NCI-H446 (cell line): Measurements from ENCODE around the gene STIP1.
A peak's percentile ranks its signal among the peaks of the same experiment; 100 is the strongest.

ENCODE experiments used
- DNase-seq, 2 experiments: peaks; one replicate each; lab custom pipeline; 2025; lab: John Stamatoyannopoulos, UW

STIP1 gene

DNA sequence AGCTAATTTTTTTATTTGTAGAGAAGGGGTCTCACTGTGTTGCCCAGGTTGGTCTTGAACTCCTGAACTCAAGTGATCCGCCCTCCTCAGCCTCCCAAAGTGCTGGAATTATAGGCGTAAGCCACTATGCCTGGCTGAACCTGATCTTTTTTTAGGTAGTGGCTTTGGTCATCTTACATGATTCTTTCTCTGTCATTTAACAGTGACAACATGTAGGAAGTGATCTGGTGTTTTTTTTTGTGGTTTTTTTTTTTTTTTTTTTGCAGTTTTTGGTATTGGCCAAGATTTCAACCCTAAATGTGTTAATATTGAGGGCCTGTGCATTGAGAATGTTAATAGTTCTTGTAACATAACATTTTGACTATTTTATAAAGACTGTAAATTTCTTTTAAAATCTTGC lies 12.5 kb downstream of the STIP1 start:
- DNase-seq, result no peak

DNA sequence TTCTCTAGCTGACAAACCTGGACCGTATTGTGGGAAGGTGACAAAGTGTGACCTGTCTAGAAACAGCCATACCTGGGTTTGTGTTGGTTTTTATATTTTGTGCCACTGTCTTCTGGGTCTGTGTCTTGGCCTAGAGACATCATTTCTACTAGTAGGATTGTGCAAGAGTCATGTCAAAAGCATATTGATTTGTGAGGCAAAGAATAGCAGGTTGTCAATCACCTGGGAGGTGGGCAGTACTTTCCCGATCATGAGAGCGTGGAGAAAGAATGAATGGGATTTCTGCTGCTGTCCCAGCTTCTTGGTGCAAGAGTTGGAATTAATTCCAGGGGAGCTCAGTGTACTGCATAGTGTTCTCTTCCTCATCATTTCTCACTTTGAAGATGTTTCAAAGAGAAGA lies 15.6 kb downstream of the STIP1 start:
- no peak for DNase-seq

DNA sequence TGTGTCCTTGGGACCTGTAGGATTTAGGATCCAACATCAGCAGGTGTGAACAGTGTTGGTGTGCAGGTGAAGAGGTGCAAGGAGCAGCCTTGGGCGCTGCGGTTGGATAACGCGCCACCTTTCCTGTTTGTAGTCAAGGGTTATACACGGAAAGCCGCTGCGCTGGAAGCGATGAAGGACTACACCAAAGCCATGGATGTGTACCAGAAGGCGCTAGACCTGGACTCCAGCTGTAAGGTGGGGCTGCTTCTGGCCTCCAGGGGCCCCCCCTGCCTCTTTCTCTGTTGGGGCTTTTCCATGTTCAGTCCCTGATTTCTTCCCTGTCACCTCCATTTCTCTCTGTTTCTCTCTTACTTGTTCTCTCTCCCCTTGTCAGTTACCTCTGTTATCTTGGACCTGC lies 17.0 kb downstream of the STIP1 start:
- no peak for DNase-seq

DNA sequence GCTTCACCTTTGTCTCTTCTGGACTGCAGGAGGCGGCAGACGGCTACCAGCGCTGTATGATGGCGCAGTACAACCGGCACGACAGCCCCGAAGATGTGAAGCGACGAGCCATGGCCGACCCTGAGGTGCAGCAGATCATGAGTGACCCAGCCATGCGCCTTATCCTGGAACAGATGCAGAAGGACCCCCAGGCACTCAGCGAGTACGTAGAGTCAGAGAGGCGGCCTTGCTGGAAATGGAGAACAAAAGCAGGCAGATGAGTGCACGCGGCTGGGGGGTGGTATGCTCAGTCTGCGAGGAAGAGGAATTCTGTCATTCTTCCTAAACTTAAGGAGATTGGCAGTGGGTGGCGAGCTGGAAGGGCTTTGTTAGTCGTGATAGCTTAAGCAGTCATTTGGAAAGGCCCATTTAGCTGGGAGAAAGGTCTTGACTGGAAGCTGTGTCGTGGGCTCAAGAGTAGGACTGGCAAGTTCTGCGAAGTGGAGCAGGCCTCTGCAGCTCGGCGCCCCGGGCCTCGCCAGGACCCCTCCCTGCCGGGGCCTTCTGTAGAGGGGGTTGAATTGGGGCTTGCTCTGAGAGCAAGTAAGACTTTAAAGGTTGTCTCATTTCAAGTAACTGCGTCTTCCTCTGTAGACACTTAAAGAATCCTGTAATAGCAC lies 17.6 kb downstream of the STIP1 start:
- no peak for DNase-seq

DNA sequence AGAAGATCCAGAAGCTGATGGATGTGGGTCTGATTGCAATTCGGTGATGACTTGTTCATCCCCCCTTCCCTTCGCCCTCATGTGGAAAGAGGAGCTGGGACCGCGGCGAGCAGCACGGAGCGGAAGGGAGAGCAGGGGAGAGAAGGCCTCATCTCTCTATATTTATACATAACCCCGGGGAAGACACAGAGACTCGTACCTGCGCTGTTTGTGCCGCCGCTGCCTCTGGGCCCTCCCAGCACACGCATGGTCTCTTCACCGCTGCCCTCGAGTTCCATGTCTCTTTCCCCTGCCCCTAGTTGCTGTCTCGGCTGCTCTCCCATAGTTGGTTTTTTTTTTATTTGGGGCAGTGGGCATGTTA lies 18.1 kb downstream of the STIP1 start:
- DNase-seq, result no peak

DNA sequence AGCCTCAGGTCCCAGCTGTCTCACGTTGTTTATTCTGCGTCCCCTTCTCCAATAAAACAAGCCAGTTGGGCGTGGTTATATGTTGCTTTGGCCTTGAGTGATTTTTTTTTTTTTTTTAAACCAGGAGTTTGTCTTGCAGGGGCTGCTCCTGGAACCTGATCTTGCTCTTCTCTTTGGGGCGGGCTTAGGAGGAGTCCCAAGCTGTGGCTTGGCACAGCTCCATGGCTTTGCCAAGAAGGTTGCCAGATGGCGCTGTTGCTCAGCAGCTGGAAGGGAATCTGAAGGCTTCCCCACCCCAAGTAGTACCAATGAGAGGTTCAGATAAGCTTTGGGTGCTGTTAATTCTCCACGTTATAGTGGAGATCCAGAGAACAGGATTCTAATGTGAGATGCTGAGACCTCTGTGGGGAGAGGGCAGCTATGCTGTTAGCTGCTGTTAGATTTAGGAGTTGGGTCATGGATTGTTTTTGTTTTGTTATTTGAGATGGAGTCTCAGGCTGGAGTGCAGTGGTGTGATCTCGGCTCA lies 18.6 kb downstream of the STIP1 start:
- DNase-seq, result peak; percentile 68 to 94

DNA sequence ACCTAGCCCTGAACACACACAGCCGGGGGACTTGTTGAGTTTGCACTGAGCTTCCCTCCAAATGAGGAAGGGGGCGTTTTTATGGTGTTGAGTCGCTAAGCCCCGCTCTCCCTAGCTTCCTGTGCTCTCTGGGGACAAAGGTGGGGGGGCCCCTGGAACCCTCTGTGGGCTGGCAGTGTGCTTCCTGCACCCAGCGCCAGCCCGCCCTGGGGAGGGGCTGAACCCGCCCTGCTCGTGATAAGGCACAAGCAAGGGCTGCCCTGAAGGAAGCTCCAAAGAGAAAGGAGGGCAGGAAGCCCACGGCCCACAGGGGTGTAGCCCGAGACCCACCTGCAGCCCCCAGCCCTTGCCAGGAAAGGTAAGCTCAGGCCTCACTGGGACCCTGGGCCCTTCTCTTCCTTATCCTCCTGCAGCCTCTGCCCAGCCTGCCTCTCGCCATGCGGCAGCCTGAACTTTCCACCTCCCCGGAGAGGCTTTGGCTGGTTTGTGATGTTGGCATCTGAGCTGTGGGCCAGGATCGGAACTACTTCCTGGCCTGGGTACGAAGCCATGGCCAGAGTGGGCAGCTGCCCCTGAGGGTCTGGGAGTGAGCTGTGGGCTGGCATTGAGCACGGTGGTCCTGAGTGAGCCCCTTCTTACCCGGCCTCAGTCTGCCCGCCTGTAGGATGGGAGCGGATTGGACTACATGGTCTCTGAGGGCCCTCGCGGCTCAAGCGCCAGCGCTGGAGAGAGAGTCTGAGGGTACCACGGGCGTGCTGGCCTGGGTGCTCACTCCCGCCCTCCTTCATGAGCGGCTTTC lies 20.7 kb downstream of the STIP1 start, which contains the start of gene FERMT3:
FERMT3 (plus strand) TSS at position 265 of the 799 bp plus-strand sequence. CDS start 644 bp downstream, outside the sequence.
- no peak for DNase-seq

DNA sequence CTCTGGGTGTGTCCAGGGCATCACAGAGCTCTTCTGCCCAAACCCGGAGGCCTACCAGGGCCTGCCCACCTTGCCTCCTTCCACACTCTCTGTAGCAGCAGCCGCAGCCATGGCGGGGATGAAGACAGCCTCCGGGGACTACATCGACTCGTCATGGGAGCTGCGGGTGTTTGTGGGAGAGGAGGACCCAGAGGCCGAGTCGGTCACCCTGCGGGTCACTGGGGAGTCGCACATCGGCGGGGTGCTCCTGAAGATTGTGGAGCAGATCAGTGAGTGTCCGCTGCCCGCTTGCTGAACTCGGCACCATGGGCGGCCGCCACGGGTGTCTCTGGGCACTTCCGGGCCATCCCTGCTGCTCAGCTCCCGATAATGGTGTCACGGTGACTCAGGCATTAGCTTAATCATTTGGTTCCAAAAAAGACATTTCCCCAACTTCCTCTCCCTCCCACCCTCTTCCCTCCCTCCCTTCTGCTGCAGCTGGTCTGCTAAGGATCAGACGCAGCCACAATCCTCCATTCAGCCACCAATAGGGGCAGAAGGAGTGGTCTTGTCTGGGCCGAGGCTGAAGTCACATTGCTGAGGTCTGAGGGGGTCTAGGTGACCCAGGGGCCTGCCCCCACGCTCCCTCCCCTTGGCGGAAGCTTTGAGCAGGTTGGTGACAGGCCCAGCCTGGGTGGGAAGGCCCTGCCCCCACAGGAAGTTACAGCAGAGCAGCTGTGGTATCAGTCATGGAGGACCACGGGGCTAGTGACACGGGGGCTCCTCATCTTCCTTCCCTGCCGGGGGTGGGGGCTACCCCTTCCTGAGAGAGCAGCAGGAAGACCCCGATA lies 21.5 kb downstream of the STIP1 start:
- no peak for DNase-seq

DNA sequence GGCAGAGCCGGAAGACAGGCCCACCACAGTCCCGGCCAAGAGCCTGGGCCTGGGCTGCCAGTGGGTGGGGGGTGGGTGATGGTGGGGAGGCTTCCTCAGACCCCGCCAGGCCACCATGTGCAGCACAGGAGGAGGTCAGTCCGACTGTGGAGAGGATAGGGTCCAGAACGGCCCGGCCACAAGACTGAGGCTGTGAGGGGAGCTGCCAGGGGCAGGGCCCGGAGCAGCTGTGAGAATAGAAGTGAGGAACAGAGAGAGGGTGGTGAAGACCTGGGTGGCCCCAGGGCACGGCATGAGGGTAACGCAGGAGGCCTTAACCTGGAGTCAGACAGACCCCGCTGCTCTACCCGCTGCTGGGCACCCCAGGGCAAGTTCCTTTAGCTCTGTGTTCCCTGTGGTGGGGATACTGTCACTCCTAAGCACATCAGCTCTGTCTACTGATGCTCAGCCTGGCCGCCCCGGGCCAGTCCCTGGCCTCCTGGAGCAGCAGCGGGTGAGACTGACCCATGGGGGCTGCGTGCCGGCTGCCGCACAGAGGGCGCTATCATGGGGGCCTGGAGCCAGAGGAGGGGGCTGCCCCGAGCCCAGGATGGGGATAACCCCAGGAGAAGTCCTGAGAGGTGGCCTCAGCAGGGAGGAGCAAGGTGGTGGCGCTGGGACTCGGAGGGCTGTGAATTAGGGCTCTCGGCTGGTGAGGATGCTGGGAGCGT lies 22.3 kb downstream of the STIP1 start:
- DNase-seq, result no peak

DNA sequence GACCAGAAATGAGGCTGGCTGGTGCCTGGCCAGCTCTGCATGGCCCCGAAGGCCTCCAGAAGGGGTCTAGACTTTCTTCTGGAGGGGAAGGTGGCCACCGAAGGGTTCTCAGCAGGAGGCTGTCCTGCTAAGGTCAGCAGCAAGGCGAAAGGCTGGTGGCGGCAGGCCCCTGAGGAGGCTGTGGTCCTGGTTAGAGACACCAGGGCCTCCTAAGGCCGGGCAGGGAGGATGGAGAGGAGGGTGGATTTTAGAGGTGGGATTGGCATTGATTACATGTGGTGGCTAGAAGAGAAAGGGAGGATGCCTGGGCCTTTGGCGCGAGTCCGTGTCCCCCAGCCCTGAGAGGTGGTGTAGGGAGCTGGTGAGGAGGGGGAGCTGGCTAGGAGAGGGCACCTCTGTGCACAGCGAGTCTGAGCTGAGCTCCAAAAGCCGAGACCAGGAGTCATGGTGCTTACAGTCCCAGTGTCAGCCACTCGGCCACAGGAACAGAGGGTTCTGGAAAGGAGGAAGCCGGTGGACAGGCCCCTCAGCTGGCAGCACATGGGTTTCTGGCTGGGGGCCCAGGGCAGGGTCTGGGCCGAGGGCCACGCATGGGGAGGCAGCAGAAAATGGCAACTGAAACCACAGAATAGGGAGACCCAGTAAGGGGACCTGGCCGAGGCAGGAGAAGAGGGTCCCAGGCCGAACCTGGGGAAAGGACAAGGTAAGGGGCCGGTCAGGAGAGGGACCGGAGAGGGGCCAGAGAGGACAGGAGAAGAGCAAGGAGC lies 23.0 kb downstream of the STIP1 start:
- DNase-seq, result no peak

DNA sequence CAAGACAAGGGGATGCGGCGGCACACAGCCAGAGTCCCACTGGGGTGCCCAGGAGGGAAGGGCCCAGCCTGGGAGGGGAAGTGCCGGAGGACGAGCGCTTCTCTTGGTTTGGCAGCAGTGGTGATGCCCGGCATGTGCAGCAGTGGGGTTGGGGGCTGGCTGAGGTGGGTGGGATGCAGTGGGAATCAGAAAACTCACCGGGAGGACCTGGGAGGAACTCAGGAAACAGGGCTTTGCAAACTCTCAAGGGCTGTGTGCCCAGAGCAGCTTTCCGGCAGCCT lies 23.5 kb downstream of the STIP1 start:
- no peak for DNase-seq

DNA sequence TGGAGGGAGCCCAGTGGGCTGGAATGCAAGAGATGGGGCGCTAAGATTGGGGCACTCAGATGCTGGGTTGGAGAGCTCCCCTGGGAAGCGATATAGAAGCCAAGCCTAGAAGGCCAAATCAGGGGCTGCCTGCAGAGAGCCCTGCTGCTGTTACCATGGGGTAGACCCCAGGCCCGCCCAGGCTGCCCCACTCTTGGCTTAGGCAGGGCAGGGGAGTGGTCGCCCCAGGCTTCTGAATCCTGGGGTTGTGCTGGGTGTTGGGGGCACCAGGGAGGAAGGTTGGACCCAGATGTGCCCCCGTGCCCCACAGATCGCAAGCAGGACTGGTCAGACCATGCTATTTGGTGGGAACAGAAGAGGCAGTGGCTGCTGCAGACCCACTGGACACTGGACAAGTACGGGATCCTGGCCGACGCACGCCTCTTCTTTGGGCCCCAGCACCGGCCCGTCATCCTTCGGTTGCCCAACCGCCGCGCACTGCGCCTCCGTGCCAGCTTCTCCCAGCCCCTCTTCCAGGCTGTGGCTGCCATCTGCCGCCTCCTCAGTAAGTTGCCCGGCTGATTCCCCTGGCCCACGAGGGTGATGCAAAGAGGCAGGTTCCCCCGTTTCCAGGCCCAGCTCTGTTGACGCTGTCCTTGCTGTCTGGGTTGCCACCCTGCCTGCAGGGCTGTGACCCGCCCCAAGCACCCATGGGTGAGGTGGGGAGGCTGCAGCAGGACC lies 24.5 kb downstream of the STIP1 start:
- peak in 1 of 2 experiments; percentile 53 for DNase-seq

DNA sequence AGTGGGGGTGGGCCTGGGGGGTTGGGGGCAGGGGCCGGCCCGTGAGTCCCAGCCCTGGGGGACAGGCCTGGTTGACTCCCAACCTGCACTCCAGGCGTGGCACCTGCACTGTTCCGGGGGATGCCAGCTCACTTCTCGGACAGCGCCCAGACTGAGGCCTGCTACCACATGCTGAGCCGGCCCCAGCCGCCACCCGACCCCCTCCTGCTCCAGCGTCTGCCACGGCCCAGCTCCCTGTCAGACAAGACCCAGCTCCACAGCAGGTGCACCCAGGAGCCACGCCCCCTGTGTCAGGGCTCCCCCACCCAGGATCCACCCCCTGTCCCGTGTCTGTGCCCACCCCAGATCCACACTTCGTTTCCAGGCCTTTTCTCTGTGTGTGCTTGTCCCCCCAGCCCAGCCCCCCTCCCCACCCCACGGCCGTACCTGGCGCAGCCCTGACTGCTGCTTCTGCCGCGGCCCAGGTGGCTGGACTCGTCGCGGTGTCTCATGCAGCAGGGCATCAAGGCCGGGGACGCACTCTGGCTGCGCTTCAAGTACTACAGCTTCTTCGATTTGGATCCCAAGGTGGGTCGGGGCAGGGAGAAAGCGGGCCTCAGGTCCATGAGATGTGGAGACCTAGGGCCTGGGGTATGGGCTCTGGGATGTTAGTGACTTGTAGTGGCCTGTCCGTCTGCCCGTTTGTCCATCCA lies 25.4 kb downstream of the STIP1 start:
- no peak for DNase-seq

DNA sequence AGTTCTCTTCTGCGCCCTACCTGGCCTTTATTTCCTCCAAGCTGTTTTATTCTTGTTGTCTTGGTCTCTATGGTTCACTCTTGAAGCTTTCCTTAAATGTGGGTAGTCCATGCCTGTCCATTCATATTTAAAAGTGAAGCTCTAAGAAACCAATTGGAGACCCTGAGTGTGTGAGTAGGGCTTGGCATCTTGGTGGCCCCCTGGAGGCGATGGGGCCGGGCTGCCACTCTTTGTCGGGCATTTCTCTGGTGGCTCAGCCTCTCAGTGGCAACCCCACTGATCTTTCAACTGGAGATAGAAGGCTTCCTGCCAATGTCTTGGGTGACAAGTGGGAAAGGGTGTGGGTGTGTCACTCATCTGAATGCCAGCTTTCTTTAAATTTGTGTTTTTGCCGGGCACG lies 30.9 kb downstream of the STIP1 start:
- DNase-seq, result no peak

DNA sequence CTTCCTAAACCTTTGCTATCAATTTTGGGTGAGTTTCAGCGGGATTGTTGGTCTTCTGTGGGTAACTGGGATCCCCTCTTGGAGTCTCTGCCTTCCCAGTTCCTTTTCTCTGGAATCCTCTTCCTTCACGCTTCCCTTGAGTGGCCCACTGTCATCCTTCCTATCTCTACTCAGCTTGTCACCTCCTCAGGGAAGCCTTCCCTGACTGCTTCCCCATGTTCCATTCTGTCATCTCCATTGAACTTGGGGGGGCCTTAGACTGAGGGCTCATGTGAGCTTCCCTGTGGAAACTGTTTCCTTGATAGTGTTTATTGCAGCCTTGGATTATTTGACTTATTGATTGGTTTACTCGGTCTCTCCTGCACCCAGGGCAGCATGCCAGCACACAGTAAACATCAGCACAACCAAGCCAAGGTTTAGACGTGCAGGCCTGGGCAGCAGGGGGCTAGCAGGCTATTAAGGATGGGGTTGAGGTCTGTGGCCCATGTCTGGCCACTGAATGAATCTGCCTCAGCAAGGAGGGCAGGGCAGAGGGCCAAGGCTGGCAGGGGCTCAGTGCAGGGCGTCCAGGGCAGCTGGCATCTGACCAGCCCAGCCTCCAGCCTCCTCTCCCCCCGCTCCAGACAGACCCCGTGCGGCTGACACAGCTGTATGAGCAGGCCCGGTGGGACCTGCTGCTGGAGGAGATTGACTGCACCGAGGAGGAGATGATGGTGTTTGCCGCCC lies 32.8 kb downstream of the STIP1 start:
- no peak for DNase-seq

DNA sequence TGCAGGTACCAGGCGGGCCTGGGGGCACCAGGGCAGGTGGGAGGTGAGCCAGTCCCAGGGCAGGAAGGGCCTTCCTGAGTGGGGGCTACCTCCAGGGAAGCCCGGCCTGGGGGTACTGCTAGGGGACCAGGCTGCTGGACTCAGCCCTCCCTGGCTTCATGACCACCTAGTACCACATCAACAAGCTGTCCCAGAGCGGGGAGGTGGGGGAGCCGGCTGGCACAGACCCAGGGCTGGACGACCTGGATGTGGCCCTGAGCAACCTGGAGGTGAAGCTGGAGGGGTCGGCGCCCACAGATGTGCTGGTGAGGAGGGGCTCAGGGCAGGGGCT lies 33.3 kb downstream of the STIP1 start:
- DNase-seq, result no peak

DNA sequence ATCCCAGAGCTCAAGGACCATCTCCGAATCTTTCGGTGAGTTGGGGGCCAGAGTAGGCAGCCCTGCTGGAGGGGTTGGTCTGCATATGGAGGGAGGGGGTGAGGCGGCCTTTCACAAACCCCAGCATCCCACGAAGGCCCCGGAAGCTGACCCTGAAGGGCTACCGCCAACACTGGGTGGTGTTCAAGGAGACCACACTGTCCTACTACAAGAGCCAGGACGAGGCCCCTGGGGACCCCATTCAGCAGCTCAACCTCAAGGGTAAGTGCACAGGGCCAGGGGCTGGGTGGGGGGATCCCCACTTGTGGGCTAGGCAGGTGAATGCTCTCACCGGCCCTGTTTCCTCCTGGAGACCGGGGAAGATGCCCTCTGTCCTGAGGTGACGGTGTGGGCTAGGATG lies 33.8 kb downstream of the STIP1 start:
- DNase-seq, result no peak

DNA sequence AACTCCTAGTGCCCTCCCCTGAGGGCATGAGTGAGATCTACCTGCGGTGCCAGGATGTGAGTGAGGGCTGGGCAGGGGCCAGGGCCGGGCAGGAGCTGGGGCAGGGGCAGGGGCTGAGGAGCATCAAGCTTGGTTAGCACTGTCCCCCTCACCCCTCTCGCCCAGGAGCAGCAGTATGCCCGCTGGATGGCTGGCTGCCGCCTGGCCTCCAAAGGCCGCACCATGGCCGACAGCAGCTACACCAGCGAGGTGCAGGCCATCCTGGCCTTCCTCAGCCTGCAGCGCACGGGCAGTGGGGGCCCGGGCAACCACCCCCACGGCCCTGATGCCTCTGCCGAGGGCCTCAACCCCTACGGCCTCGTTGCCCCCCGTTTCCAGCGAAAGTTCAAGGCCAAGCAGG lies 34.3 kb downstream of the STIP1 start:
- DNase-seq, result no peak

DNA sequence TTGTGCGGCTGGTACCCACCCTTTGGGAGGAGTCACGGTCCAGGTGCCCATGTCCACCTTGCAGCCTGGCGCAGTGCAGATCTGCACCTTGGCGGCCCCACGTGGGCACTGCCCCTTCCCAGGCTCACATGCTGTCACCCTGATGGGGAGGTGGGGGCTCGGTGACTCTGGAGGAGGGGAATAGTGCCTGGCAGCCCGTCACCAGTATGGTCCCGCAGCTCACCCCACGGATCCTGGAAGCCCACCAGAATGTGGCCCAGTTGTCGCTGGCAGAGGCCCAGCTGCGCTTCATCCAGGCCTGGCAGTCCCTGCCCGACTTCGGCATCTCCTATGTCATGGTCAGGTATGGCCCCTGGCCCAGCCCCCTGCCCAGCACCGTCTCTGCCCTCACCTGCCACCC lies 34.8 kb downstream of the STIP1 start:
- no peak for DNase-seq

DNA sequence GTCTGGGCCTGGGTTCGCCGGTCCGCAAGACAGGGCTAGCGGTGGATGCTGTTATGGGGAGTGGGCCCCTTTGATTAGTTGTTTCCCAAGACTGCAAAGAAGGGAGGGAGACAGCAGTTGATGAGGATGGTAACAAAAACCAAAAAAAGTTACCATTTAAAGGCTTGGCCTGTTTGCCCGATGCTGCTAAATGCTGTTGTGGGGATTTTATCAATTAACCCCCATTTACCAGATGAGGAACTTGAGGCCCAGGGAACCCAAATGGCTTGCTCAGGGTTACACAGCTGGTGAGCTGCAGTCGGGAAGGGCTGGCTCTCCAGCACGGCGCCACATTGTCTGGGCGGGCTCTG lies 36.7 kb downstream of the STIP1 start:
- no peak for DNase-seq
